GM12891 (cell line): ENCODE results near the gene TLCD1.

Source experiments
- PAX5 ChIP-seq: IDR thresholded peaks from 2 replicates; pipeline ENCODE4 v1.6.1; 2011; ENCODE audit warnings: low read length, moderate library complexity, mild to moderate bottlenecking; ENCODE audit not compliant: insufficient read depth, severe bottlenecking
- POLR2A ChIP-seq: IDR thresholded peaks from 2 replicates; pipeline ENCODE4 v1.6.1; 2011; ENCODE audit warnings: low read depth, low read length, control low read depth
- POLR2AphosphoS5 ChIP-seq: IDR thresholded peaks from 2 replicates; pipeline ENCODE4 v1.6.1; 2011; ENCODE audit warnings: low read depth, low read length, control low read depth
- TAF1 ChIP-seq: IDR thresholded peaks from 2 replicates; pipeline ENCODE4 v1.6.1; 2011; ENCODE audit warnings: low read depth, low read length, control low read depth

DNA sequence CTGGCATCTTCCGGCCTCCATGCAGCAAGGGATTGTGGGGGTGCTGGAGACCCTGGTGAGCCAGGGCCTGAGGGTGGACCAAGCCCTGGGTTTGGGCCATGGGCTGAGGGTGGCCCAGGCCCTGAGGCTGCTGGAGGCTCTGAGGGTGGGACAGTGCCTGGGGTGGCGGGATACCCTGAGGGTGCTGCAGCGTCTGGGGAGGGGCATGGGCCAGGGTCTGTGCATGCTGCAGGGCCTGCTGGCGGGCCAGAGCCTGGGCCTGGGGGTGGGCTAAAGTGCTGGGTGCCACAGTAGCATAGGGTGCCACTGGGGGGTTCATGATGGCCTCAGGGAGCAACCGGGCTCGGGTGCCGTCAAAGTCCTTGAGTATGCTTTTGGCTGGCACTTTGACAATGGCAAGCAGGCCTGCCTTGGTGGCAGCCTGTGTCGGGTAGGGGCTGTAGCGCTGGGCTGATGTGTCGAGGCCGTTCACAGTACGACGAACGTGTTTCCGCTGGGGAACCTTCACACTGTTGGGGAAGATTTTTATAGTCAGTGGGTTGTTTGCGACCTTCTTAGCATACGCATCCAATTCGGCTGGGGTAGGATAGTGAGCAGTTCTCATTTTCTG is 33.3 kb upstream of the TLCD1 start:
- TF ChIP-seq POLR2A (no peak), POLR2AphosphoS5 (no peak), TAF1 (no peak), PAX5 (no peak)
